RWPE2 (cell line): ENCODE measurements around the gene TEN1.
A peak's percentile ranks its signal among the peaks of the same experiment; 100 is the strongest.

ENCODE experiments used
- ATAC-seq: fragments of 200-7000 bp; cut with Tn5 transposase; 3 replicates; pipeline ENCODE4 v1.9.1; 2021; ENCODE audit warnings: low read depth
- DNase-seq: peaks from one replicate; pipeline ENCODE4 v3.0.0-alpha.2; 2020; ENCODE audit warnings: low spot score
- H3K27ac ChIP-seq: fragments of 450-650 bp; 2 replicates; pipeline ENCODE4 v1.5.1; 2017; ENCODE audit warnings: mild to moderate bottlenecking; ENCODE audit not compliant: poor library complexity, severe bottlenecking
- H3K27me3 ChIP-seq: fragments of 250-450 bp; sonication (Bioruptor Pico); 2 replicates; pipeline ENCODE4 v1.5.1; 2021; ENCODE audit warnings: mild to moderate bottlenecking, moderate library complexity; ENCODE audit not compliant: insufficient read depth, poor library complexity, severe bottlenecking
- H3K36me3 ChIP-seq: fragments of 250-450 bp; sonication (Bioruptor Pico); 2 replicates; pipeline ENCODE4 v1.5.1; 2020; ENCODE audit warnings: low read depth, mild to moderate bottlenecking, moderate library complexity
- H3K4me1 ChIP-seq: fragments of 250-450 bp; sonication (Bioruptor Pico); 2 replicates; pipeline ENCODE4 v1.5.1; 2021; ENCODE audit warnings: mild to moderate bottlenecking, moderate library complexity; ENCODE audit not compliant: insufficient read depth, poor library complexity, severe bottlenecking
- H3K4me3 ChIP-seq: fragments of 250-450 bp; sonication (Bioruptor Pico); 2 replicates; pipeline ENCODE4 v1.5.1; 2021; ENCODE audit warnings: mild to moderate bottlenecking, moderate library complexity; ENCODE audit not compliant: severe bottlenecking
- H3K9me3 ChIP-seq: fragments of 250-450 bp; sonication (Bioruptor Pico); 2 replicates; pipeline ENCODE4 v1.5.1; 2021; ENCODE audit warnings: mild to moderate bottlenecking, moderate library complexity; ENCODE audit not compliant: severe bottlenecking
- TF ChIP-seq, protein P1 (sequence below): fragments of 450-650 bp; IDR thresholded peaks from one replicate; pipeline ENCODE4 v1.5.1; 2017; ENCODE audit warnings: mild to moderate bottlenecking, moderate library complexity; ENCODE audit not compliant: poor library complexity, severe bottlenecking

Gene TEN1

DNA sequence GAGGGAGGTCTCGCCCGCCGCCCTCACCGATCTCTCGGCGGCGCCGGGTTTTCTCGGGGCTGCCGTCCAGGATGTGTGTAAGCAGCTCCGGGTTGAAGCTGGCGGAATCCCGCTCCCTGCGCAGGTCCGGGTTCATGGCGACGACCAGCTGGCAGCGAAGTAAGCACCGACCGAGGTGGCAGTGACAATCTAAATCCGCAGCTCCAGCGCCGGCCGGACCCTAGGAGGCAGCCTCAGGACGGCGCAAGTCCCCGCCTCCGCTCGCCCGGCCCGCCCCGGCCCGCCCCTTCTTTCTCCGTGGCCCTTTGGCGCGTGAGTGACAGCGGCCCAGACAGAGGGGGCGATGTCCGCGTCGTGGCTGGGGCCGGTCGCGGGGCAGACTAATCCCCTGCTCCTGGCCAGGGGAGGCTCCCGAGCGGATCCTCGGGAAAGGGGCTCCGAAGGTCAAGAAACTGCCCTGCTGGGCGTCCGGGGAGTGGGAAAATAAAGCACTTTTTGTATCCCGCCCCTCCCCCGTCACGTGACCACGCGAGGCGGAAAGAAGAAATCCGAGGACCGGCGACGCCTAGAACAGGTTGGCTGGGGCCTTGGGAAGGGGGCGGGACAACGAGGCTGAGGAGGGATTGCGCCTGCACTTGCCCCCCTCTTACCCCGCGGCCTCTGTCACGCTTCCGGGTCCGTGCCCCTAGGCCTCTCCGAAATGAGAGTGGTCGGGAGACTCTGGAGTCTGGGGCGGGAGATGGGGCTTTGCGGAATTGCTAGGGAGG lies at the start of gene TEN1, which contains the start of gene ACOX1:
TEN1 (plus strand) TSS at position 303 of the 767 bp plus-strand sequence. CDS start 6,953 bp downstream, outside the sequence.
ACOX1 (minus strand) TSS at position 229 of the 767 bp plus-strand sequence; CDS start at position 136, 93 bp downstream.
- Histone ChIP-seq H3K27ac (peak within 1 kb of the TSS; percentile 75), H3K36me3 (0 out of 2 replicates have a peak, but pooled peaks cover 3% of the 10 kb centered on the region), H3K4me3 (peak within 1 kb of the TSS; percentile 61), H3K9me3 (no peaks in the 10 kb centered on the region), H3K27me3 (no peaks in the 10 kb centered on the region), H3K4me1 (peaks cover 13% of the 10 kb centered on the region)
- DNase-seq (peak; percentile 99), ATAC-seq (peak; percentile 92)
- TF ChIP-seq, protein P1, sequence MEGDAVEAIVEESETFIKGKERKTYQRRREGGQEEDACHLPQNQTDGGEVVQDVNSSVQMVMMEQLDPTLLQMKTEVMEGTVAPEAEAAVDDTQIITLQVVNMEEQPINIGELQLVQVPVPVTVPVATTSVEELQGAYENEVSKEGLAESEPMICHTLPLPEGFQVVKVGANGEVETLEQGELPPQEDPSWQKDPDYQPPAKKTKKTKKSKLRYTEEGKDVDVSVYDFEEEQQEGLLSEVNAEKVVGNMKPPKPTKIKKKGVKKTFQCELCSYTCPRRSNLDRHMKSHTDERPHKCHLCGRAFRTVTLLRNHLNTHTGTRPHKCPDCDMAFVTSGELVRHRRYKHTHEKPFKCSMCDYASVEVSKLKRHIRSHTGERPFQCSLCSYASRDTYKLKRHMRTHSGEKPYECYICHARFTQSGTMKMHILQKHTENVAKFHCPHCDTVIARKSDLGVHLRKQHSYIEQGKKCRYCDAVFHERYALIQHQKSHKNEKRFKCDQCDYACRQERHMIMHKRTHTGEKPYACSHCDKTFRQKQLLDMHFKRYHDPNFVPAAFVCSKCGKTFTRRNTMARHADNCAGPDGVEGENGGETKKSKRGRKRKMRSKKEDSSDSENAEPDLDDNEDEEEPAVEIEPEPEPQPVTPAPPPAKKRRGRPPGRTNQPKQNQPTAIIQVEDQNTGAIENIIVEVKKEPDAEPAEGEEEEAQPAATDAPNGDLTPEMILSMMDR: peak; percentile 45

DNA sequence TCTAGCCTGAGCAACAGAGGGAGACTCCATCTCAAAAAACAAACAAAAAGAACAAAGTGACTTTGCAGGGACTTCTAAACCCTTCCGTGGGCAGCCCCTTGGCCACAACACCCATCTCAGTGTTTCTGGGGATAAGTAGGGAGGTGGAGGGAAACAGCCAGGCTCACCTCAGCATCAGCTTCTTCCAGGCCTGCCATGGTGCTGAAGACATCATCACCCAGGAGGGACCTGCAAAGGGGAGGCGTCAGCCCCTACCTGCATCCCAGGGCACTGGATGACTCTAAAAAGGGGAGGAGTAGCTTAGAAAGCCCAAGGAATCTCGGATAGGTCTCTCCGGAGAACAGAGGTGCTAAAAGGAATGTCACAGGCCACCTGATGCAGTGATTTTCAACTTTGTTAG lies 48.0 kb upstream of the TEN1 start:
- H3K4me1 ChIP-seq: no peaks in the 10 kb centered on the region
- no peaks in the 10 kb centered on the region for H3K27me3 ChIP-seq
- H3K9me3 ChIP-seq: no peaks in the 10 kb centered on the region
- H3K36me3 ChIP-seq: peaks cover 24% of the 10 kb centered on the region
- TF ChIP-seq, protein P1: no peak
- no peak overlapping the region for H3K27ac ChIP-seq
- ATAC-seq (no peak), DNase-seq (no peak)
- H3K4me3 ChIP-seq: no peak overlapping the region

- Histone ChIP-seq H3K9me3 (no peaks in the 10 kb centered on the region), H3K36me3 (peaks cover 10% of the 10 kb centered on the region; the same call in 1 of the 2 replicates), H3K4me1 (no peaks in the 10 kb centered on the region), H3K27ac (no peak overlapping the region), H3K4me3 (no peak overlapping the region), H3K27me3 (no peaks in the 10 kb centered on the region)
- no peak for DNase-seq
- ATAC-seq: no peak
- TF ChIP-seq, protein P1: no peak
Measured at GRCh38 chr17:75932852-75933251, 46.2 kb upstream of the TEN1 start.

- Histone ChIP-seq H3K4me1 (no peaks in the 10 kb centered on the region), H3K9me3 (no peaks in the 10 kb centered on the region), H3K4me3 (no peak overlapping the region), H3K27me3 (no peaks in the 10 kb centered on the region), H3K27ac (no peak overlapping the region), H3K36me3 (peaks cover 10% of the 10 kb centered on the region; the same call in 1 of the 2 replicates)
- TF ChIP-seq, protein P1: no peak
- no peak for DNase-seq
- no peak for ATAC-seq
Measured at GRCh38 chr17:75933808-75934207, 45.2 kb upstream of the TEN1 start.

DNA sequence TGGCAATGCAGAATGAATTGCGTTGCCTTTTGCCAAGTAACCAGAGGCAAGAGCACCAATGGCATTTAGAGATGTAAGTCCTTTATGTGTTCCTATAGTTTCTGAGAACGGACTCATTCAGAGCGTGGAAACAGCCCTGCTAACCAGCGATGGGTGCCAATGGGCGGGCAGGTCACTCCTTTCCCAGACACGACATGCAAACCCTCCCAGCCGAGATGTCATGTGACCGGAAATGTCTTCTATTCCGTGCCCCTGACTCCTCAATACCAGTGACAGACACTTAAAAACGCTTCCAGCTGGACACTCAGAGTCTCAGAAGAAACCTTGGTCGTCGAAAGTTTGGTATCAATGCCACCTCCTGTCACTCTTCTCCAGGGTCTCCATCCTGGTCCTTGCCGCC lies 41.4 kb upstream of the TEN1 start:
- no peaks in the 10 kb centered on the region for H3K4me1 ChIP-seq
- H3K4me3 ChIP-seq: no peak overlapping the region
- TF ChIP-seq, protein P1: no peak
- 0 out of 2 replicates have a peak, but pooled peaks cover 1% of the 10 kb centered on the region for H3K36me3 ChIP-seq
- no peaks in the 10 kb centered on the region for H3K9me3 ChIP-seq
- ATAC-seq (no peak), DNase-seq (no peak)
- no peak overlapping the region for H3K27ac ChIP-seq
- no peaks in the 10 kb centered on the region for H3K27me3 ChIP-seq
